Endothelial cell of umbilical vein (primary cell): ENCODE results near the gene UBASH3B.

Source experiments
- EZH2 ChIP-seq: IDR thresholded peaks from 2 replicates; pipeline ENCODE4 v1.6.1; 2012; ENCODE audit warnings: borderline replicate concordance, low read depth, mild to moderate bottlenecking, moderate library complexity, low read length, inconsistent platforms; ENCODE audit not compliant: severe bottlenecking
- MAX ChIP-seq: IDR thresholded peaks from 2 replicates; pipeline ENCODE4 v1.6.1; 2011; ENCODE audit not compliant: insufficient read depth, insufficient read length
- POLR2A ChIP-seq: IDR thresholded peaks from 2 replicates; pipeline ENCODE4 v1.6.1; 2012; ENCODE audit warnings: low read depth, mild to moderate bottlenecking, control low read depth, low read length
- POLR2AphosphoS5 ChIP-seq: IDR thresholded peaks from 2 replicates; pipeline ENCODE4 v1.6.1; 2012; ENCODE audit warnings: low read depth, mild to moderate bottlenecking, control low read depth, low read length, moderate library complexity; ENCODE audit not compliant: insufficient read depth
- TF ChIP-seq, protein P1 (sequence below), 2 donors: IDR thresholded peaks; 1 replicate in 1 of 2; 2 replicates in 1 of 2; pipeline ENCODE4 v1.5.1; 2011; ENCODE audit warnings: low read length in 2 of 2, mild to moderate bottlenecking in 2 of 2, moderate library complexity in 2 of 2, control low read depth in 1 of 2, inconsistent platforms in 1 of 2, low read depth in 1 of 2; ENCODE audit not compliant: insufficient read depth in 1 of 2; ENCODE audit errors: extremely low read depth in 1 of 2

GRCh38 chr11:122697636-122698167 is 42.2 kb downstream of the UBASH3B start:
- TF ChIP-seq MAX (no peak), EZH2 (no peak), POLR2A (no peak), POLR2AphosphoS5 (no peak)
- TF ChIP-seq, protein P1, sequence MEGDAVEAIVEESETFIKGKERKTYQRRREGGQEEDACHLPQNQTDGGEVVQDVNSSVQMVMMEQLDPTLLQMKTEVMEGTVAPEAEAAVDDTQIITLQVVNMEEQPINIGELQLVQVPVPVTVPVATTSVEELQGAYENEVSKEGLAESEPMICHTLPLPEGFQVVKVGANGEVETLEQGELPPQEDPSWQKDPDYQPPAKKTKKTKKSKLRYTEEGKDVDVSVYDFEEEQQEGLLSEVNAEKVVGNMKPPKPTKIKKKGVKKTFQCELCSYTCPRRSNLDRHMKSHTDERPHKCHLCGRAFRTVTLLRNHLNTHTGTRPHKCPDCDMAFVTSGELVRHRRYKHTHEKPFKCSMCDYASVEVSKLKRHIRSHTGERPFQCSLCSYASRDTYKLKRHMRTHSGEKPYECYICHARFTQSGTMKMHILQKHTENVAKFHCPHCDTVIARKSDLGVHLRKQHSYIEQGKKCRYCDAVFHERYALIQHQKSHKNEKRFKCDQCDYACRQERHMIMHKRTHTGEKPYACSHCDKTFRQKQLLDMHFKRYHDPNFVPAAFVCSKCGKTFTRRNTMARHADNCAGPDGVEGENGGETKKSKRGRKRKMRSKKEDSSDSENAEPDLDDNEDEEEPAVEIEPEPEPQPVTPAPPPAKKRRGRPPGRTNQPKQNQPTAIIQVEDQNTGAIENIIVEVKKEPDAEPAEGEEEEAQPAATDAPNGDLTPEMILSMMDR (IDR thresholded peaks at IDR 0.05; ENCODE audit: extremely low read depth in 1 of 2, insufficient read depth in 1 of 2, low read depth in 1 of 2, low read length in 2 of 2), result no peak
